Sigmoid colon (tissue), 7 donors: ENCODE data around the gene DCAF7. TPM values are rescaled to one million over a fixed set of nuclear protein-coding genes. Genes with fewer than 3 reads are reported as not detected.

Experiments used
- DNase-seq: peaks from one replicate; pipeline ENCODE4 v3.0.0-alpha.2; 2019
- H3K27ac ChIP-seq, 4 donors: fragments of 200-600 bp; sonication (generic); one replicate each; pipeline ENCODE4 v1.5.1; 2016 to 2019; ENCODE audit warnings: mild to moderate bottlenecking in 1 of 4
- H3K27me3 ChIP-seq, 3 donors: fragments of 200-600 bp; sonication (generic); one replicate each; pipeline ENCODE4 v1.5.1; 2019; ENCODE audit warnings: mild to moderate bottlenecking in 1 of 3
- H3K36me3 ChIP-seq, 4 donors: fragments of 200-600 bp; sonication (generic); one replicate each; pipeline ENCODE4 v1.5.1; 2016 to 2019
- H3K4me1 ChIP-seq, 4 donors: fragments of 200-600 bp; sonication (generic); one replicate each; pipeline ENCODE4 v1.5.1; 2017 to 2019
- H3K4me3 ChIP-seq, 4 donors: fragments of 200-600 bp; sonication (generic); one replicate each; pipeline ENCODE4 v1.5.1; 2017 to 2019; ENCODE audit warnings: mild to moderate bottlenecking in 2 of 4, moderate library complexity in 1 of 4
- H3K9me3 ChIP-seq, 4 donors: fragments of 200-600 bp in 3 of 4; sonication (generic) in 3 of 4; one replicate each; pipeline versions ENCODE4 v1.5.1 to v1.6.1; 2013 to 2019
- EP300 ChIP-seq, 4 donors: sonication (generic); formaldehyde crosslinking; IDR thresholded peaks; one replicate each; pipeline ENCODE4 v1.6.1; 2017; ENCODE audit warnings: antibody characterized with exemption in 4 of 4
- POLR2A ChIP-seq, 2 donors: fragments of 450-650 bp; IDR thresholded peaks; one replicate each; pipeline ENCODE4 v1.6.1; 2016; ENCODE audit warnings: antibody characterized with exemption in 2 of 2, mild to moderate bottlenecking in 2 of 2, moderate library complexity in 2 of 2
- POLR2AphosphoS5 ChIP-seq, 4 donors: sonication (generic); formaldehyde crosslinking; IDR thresholded peaks; one replicate each; pipeline ENCODE4 v1.6.1; 2017; ENCODE audit warnings: antibody characterized with exemption in 4 of 4
- WGBS, 2 donors: extraction: QIAGEN DNeasy Blood & Tissue Kit; methylation state at CpG; one replicate each; pipeline ENCODE4 v1.1.7; 2013; 5-methylcytosine and 5-hydroxymethylcytosine counted together
- intact Hi-C: fragments of 100-400 bp; cut with DNase I; formaldehyde crosslinking; loops from one replicate; pipeline ENCODE4 v1.15.1; 2023
- polyA plus RNA-seq, 3 donors: library from polyadenylated mRNA; stranded (reverse); fragments of 200-250 nt; gene quantifications; one replicate each; pipeline ENCODE4 v1.2.3, GENCODE V29; 2013
- total RNA-seq, 4 donors: library from RNA; depleted of rRNA; stranded (reverse); fragments of >200 nt; gene quantifications; one replicate each; pipeline ENCODE4 v1.1.0, GENCODE V29; 2016
- TF ChIP-seq, protein P1 (sequence below), 4 experiments: fragments of 450-650 bp in 3 of 4; fragments of 200-600 bp in 1 of 4; IDR thresholded peaks; one replicate each; pipeline ENCODE4 v1.5.1; 2016 to 2019; ENCODE audit warnings: antibody characterized with exemption in 4 of 4, mild to moderate bottlenecking in 3 of 4, moderate library complexity in 2 of 4
- donor health status: healthy with polysubstance abuse.
- donor health status: Bipolar disorder and iron deficiency.
- donor health status: healthy.

The DCAF7 gene
- total and polyA plus RNA-seq, 7 donors = 14.4 to 34.6 (median 23.1) TPM

DNA sequence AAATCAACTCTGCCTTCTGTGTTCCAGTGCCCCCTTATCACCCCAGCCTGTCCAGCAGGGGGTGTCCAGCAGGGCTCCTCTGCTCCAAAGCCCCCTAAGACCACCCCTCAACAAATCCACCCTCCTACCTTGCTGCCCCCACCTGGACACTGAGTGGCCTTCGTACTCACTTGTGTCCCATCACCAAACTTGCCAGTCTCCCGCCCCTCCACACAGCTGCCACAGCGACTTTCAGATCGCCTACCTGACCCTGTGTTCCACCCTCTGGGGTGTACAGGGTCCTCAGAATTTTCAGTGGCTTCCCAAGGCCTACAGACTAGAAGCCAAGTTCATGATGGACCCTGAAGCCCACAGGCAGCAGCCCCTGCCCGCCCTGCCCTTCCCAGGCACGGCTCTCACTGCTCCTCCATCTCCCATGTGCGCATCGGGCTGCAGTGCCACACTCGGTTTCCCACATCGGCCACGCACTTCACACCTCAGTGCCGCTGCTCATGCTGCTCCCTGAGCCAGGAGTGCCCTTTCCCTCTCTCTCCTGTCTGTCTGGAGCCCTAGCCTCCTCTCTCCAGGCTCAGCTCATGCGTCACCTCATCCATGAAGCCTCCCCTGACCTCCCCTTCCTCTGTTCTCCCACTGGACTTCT lies 15.3 kb upstream of the DCAF7 start:
- H3K27ac ChIP-seq = no peak overlapping the region
- no peaks in the 10 kb centered on the region for H3K36me3 ChIP-seq
- no peak overlapping the region for H3K4me3 ChIP-seq
- peaks cover 0 to 10% (median 9%) of the 10 kb centered on the region in 4 donors for H3K4me1 ChIP-seq
- peaks cover 15 to 31% (median 25%) of the 10 kb centered on the region in 3 donors for H3K27me3 ChIP-seq
- H3K9me3 ChIP-seq = no peaks in the 10 kb centered on the region
- intact Hi-C loops = no loop called here
- 89 to 91% methylated on average over 13 of the region's 13 CpGs for WGBS, 2 donors
- DNase-seq = no peak
- TF ChIP-seq EP300 (IDR thresholded peaks at IDR 0.05) (no peak), POLR2A (IDR thresholded peaks at IDR 0.05) (no peak), POLR2AphosphoS5 (IDR thresholded peaks at IDR 0.05) (no peak)
- TF ChIP-seq, protein P1, sequence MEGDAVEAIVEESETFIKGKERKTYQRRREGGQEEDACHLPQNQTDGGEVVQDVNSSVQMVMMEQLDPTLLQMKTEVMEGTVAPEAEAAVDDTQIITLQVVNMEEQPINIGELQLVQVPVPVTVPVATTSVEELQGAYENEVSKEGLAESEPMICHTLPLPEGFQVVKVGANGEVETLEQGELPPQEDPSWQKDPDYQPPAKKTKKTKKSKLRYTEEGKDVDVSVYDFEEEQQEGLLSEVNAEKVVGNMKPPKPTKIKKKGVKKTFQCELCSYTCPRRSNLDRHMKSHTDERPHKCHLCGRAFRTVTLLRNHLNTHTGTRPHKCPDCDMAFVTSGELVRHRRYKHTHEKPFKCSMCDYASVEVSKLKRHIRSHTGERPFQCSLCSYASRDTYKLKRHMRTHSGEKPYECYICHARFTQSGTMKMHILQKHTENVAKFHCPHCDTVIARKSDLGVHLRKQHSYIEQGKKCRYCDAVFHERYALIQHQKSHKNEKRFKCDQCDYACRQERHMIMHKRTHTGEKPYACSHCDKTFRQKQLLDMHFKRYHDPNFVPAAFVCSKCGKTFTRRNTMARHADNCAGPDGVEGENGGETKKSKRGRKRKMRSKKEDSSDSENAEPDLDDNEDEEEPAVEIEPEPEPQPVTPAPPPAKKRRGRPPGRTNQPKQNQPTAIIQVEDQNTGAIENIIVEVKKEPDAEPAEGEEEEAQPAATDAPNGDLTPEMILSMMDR (IDR thresholded peaks at IDR 0.05) = no peak

DNA sequence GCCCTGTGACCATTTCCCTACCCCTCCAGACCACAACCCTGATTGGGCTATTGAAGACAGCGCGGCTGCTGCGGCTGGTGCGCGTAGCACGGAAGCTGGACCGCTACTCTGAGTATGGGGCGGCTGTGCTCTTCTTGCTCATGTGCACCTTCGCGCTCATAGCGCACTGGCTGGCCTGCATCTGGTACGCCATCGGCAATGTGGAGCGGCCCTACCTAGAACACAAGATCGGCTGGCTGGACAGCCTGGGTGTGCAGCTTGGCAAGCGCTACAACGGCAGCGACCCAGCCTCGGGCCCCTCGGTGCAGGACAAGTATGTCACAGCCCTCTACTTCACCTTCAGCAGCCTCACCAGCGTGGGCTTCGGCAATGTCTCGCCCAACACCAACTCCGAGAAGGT lies 14.6 kb upstream of the DCAF7 start:
- H3K9me3 ChIP-seq = no peaks in the 10 kb centered on the region
- H3K4me1 ChIP-seq = peaks cover 0 to 10% (median 9%) of the 10 kb centered on the region in 4 donors
- DNase-seq = peak; percentile 51
- H3K27me3 ChIP-seq = peaks cover 15 to 33% (median 25%) of the 10 kb centered on the region in 3 donors
- 96 to 97% methylated on average over 24 of the region's 24 CpGs for WGBS, 2 donors
- H3K36me3 ChIP-seq = no peaks in the 10 kb centered on the region
- intact Hi-C loops = no loop called here
- H3K4me3 ChIP-seq = no peak overlapping the region
- H3K27ac ChIP-seq = no peak overlapping the region
- TF ChIP-seq POLR2AphosphoS5 (IDR thresholded peaks at IDR 0.05) (no peak), POLR2A (IDR thresholded peaks at IDR 0.05) (no peak), EP300 (IDR thresholded peaks at IDR 0.05) (no peak)
- TF ChIP-seq, protein P1 (IDR thresholded peaks at IDR 0.05) = no peak

DNA sequence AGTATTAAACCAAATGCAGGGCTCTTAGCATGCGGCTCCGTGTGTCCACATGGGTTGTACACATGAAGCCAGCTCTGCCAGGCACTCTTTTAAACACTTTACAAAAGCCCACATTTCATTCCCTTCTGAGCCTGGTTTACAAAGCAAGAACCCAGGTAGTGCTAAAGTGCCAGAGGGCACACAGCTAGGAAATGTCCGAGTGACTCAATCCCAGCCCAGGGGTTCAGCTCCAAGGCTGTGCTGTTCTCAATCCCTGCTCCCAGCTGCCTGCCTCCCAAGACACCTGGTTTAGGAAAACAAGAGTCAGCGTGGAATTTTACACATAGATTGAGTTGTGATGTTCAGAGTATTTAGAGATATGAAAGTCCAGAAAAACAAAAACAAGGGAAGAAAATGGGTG lies 13.3 kb upstream of the DCAF7 start:
- Histone ChIP-seq H3K27ac (no peak overlapping the region), H3K4me3 (no peak overlapping the region), H3K36me3 (no peaks in the 10 kb centered on the region), H3K9me3 (no peaks in the 10 kb centered on the region), H3K27me3 (peaks cover 15 to 34% (median 25%) of the 10 kb centered on the region in 3 donors), H3K4me1 (peaks cover 0 to 10% (median 9%) of the 10 kb centered on the region in 4 donors)
- DNase-seq = peak; percentile 32
- TF ChIP-seq POLR2A (IDR thresholded peaks at IDR 0.05) (no peak), POLR2AphosphoS5 (IDR thresholded peaks at IDR 0.05) (no peak), EP300 (IDR thresholded peaks at IDR 0.05) (no peak)
- TF ChIP-seq, protein P1 (IDR thresholded peaks at IDR 0.05) = no peak
- intact Hi-C loops = no loop called here
- 91% methylated on average over 4 of the region's 4 CpGs for WGBS, 2 donors

DNA sequence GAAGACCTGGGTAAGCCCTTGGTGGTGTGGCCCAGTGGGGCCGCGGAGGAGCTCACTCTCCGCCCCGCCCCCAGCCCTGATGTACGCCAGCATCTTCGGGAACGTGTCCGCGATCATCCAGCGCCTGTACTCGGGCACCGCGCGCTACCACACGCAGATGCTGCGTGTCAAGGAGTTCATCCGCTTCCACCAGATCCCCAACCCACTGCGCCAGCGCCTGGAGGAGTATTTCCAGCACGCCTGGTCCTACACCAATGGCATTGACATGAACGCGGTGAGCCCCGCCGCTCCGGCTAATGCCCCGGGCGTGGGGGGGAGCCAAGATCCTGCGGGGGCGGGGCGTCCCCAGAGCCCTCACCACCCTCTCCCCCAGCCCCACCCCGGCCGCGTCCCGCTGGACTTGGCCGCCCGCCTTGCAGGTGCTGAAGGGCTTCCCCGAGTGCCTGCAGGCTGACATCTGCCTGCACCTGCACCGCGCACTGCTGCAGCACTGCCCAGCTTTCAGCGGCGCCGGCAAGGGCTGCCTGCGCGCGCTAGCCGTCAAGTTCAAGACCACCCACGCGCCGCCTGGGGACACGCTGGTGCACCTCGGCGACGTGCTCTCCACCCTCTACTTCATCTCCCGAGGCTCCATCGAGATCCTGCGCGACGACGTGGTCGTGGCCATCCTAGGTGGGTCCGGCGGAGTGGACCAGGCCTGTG lies 12.1 kb upstream of the DCAF7 start:
- intact Hi-C loops = no loop called here
- Histone ChIP-seq H3K9me3 (no peaks in the 10 kb centered on the region), H3K27ac (no peak overlapping the region), H3K4me3 (peak overlapping the region in 2 of 4 donors; percentile 7 to 20), H3K27me3 (peaks cover 15 to 34% (median 25%) of the 10 kb centered on the region in 3 donors), H3K36me3 (no peaks in the 10 kb centered on the region), H3K4me1 (peaks cover 0 to 10% (median 9%) of the 10 kb centered on the region in 4 donors)
- no peak for TF ChIP-seq POLR2A (IDR thresholded peaks at IDR 0.05)
- TF ChIP-seq EP300 (IDR thresholded peaks at IDR 0.05) = no peak
- TF ChIP-seq, protein P1 (IDR thresholded peaks at IDR 0.05) = no peak
- TF ChIP-seq POLR2AphosphoS5 (IDR thresholded peaks at IDR 0.05) = no peak
- peak; percentile 61 for DNase-seq
- 3 to 5% methylated on average over 62 of the region's 62 CpGs for WGBS, 2 donors
